ENCODE data around the gene FOXI2.

DNA sequence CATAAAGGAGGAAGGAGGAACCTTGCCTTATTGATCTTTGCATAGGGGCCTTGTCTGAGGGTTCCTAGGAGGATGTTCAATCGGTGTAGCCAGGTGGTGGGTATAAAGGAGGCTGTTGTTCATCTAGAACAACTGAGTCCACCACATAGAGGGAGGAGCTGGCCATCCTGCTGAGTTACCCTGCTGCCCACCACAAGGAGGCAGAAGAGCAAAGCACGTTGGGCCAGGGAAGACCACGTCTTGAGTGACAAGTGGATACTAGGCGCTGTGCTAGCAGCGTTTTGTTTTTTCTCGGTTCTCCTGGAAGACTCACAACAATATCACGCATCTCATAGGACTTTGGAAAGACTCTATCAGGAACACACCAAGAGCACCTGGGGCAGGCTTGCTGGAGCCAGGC lies 20.0 kb downstream of the FOXI2 start:
- TF ChIP-seq, protein P1, sequence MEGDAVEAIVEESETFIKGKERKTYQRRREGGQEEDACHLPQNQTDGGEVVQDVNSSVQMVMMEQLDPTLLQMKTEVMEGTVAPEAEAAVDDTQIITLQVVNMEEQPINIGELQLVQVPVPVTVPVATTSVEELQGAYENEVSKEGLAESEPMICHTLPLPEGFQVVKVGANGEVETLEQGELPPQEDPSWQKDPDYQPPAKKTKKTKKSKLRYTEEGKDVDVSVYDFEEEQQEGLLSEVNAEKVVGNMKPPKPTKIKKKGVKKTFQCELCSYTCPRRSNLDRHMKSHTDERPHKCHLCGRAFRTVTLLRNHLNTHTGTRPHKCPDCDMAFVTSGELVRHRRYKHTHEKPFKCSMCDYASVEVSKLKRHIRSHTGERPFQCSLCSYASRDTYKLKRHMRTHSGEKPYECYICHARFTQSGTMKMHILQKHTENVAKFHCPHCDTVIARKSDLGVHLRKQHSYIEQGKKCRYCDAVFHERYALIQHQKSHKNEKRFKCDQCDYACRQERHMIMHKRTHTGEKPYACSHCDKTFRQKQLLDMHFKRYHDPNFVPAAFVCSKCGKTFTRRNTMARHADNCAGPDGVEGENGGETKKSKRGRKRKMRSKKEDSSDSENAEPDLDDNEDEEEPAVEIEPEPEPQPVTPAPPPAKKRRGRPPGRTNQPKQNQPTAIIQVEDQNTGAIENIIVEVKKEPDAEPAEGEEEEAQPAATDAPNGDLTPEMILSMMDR (IDR thresholded peaks at IDR 0.05) = no peak
- TF ChIP-seq POLR2A (IDR thresholded peaks at IDR 0.05) = no peak

All from tibial nerve (tissue), 3 donors.